Peyer's patch (tissue), 4 donors: ENCODE data around the gene RENBP.

ENCODE experiments used
- CTCF ChIP-seq, 6 experiments: fragments of 450-650 bp in 4 of 6; fragments of 200-600 bp in 2 of 6; sonication (generic) in 1 of 6; IDR thresholded peaks; one replicate each; pipeline ENCODE4 v1.5.1; 2017 to 2019; ENCODE audit warnings: antibody characterized with exemption in 6 of 6, mild to moderate bottlenecking in 3 of 6, moderate library complexity in 1 of 6
- POLR2A ChIP-seq, 2 donors: fragments of 450-650 bp; IDR thresholded peaks; one replicate each; pipeline ENCODE4 v1.5.1; 2017; ENCODE audit warnings: antibody characterized with exemption in 2 of 2, mild to moderate bottlenecking in 2 of 2, moderate library complexity in 2 of 2

DNA sequence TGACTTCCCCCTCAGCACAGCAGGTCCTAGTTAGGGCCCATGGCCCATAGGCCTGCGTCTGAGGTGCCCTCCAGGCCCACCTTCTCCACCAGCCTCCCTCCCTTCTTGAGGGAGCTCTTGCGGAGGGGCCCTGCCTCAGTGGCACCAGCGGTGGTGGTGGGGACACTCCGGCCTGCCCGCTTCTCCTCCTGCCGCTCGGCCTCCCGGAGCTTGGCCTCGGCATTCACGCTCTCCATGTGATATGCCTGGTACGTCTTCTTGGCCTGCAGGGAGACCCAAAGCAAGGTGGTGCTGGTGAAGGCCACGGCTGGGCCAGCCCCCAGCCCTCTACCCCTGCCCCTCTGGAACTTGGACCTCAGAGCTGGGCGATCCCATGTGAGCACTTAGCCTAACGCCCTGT, 23.9 kb downstream of the RENBP start:
- TF ChIP-seq CTCF (IDR thresholded peaks at IDR 0.05): no peak
- TF ChIP-seq POLR2A (IDR thresholded peaks at IDR 0.05): no peak
